NCI-H774 (cell line): ENCODE data around the gene PRSS33.

Source experiments
- DNase-seq: peaks from one replicate; lab custom pipeline; 2025; lab: John Stamatoyannopoulos, UW

PRSS33 gene

DNA sequence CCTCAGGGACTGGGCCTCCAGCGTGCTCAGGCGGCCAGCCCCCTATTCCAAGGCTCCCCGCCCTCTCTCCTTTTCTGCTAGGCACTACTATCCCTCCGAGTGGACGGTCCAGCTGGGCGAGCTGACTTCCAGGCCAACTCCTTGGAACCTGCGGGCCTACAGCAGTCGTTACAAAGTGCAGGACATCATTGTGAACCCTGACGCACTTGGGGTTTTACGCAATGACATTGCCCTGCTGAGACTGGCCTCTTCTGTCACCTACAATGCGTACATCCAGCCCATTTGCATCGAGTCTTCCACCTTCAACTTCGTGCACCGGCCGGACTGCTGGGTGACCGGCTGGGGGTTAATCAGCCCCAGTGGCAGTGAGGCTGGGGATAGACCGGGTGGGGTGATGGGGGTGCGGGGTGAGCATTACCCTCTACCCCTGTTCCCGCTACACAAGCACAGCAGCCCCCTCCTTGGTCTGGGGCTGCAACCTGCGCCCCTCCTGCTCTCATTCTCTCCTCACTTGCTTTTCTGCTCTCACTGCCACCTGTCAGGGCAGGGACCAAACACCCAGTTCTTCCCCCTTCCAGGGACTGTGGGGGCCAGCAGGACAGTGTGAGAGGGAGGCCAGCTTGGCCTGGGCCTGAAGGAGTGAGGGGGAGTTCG lies 12.0 kb upstream of the PRSS33 start:
- DNase-seq = no peak

DNA sequence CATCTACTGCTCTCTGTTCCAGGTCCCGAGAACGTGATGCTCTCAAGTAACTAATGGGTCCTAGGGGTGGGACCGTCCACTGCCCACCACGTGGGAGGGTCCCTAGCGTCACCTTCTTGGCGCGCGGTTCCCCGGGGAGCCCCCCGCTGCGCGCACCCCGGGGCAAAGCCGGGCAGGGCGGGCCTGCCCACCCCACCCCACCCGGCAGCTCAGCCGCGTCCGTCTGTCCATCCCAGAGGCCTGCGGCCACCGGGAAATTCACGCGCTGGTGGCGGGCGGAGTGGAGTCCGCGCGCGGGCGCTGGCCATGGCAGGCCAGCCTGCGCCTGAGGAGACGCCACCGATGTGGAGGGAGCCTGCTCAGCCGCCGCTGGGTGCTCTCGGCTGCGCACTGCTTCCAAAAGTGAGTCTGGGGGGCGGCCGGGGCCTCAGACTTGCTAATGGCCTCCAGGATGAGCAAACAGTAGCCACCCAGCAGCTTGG lies 11.4 kb upstream of the PRSS33 start:
- no peak for DNase-seq

DNA sequence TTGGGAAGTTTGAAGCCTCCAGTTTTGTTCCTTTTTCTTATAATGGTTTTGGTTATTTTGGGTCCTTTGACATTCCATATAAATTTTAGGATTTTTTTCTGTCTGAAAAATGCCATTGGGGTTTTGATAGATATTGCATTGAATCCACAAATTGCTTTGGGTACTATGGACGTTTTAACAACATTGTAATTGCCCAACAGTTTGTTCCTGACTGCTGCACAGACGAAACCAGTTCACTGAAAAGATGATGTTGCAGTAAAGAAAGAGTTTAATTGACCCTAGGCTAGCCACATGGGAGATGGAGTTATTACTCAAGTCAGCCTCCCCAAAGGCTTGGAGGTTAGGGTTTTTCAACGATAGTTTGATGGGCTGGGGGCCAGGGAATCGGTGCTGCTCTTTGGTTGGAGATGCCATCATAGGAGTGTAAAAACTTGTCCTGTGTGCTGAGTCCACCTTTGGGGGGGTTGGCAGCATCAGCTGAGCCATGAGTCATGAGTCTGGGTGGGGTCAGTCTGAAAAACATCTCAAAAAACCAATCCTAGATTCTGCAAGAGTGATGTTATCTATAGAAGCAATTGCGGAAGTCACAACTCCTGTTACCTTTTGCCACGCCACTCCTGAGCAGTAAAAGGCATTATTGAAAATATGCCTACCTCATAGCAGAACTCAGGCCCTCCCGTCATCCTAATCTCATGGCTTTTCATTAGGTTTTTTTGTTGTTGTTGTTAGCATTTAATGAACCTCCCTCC lies 8.2 kb upstream of the PRSS33 start:
- no peak for DNase-seq

- no peak for DNase-seq
Observed at GRCh38 chr16:2792940-2793339, 5.6 kb upstream of the PRSS33 start.

DNA sequence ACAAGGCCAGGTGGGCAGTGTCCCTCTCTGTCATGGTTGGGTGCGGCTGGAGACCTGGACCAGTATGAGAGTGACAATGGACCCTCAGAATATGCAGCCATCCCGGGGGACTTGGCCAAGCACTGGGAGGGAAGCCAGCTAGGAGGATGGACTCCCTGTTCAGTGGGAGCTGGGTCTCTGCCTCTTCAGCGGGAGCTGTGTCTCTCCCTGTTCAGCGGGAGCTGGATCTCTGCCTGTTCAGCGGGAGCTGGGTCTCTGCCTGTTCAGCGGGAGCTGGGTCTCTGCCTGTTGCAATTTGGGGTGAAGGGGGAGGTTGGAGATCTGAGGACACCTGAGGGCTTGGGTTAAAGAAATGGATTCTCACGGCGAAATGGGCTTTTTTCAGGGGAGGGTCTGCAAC lies 3.8 kb upstream of the PRSS33 start:
- DNase-seq = no peak

DNA sequence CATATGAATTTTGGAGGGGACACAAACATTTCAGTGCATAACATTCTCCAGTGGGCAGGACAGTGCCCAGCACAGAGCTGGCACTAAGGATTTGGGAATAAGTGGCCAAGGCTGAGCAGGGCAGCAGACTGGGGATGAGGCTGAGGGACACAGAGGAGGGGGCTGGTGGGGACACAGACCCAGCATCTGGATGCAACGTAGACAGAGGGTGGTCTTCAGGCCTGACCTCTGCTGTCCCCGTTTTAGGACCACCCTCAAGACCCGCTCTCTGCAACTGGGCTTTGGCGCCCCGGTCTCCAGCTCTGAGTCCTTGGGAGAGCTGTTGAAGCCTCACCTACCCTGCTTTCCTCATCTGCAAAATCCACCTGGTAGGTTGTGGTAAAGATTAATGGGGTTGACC lies 3.3 kb upstream of the PRSS33 start:
- DNase-seq = no peak

- DNase-seq = no peak
Observed at GRCh38 chr16:2787961-2788360, 601 bp upstream of the PRSS33 start.

- DNase-seq = no peak
Observed at GRCh38 chr16:2786826-2787151, 571 bp downstream of the PRSS33 start.

GRCh38 chr16:2786061-2786825 lies 1.1 kb downstream of the PRSS33 start:
- DNase-seq = no peak

DNA sequence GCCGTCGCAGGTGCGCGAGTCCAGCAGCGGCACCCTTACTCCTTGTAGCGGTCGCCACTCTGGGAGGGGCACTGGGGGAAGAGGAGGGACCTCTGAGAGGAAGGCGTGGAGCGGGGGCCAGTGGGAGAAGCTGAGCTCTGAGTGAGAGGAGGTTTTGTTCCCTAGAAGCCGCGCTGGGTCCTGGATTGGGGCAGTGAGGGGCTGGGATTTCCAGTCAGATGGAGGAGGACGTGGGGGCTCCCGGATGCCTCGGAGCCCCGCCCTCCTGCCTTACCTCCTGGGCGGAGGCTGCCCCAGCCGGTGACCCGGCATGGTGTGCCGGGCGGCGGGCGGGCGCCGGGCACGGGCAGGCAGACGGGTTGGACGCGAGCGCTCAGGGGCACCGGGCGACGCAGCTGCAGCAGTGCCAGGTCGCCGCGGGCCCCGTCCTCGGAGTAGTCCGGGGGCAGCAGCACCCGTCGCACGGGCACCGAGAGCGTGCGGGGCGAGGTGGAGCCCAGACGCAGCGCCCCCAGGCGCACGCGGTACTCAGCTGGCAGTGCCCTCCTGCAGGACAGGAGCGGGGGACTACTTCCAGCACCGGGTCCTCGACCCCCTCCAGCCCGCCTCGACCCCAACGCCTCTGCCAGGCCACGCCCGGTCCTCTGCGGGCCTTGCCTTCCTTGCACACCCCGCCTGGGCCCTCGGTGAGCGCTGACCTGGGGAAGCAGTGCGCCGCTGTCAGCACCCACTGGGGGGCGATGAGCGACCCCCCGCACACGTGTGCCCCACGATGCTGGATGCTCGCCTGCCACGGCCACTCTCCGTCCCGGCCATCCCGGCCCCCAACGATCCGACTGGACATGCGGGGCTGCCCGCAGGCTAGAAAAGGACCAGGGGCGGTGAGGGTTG lies 2.0 kb downstream of the PRSS33 start:
- no peak for DNase-seq

DNA sequence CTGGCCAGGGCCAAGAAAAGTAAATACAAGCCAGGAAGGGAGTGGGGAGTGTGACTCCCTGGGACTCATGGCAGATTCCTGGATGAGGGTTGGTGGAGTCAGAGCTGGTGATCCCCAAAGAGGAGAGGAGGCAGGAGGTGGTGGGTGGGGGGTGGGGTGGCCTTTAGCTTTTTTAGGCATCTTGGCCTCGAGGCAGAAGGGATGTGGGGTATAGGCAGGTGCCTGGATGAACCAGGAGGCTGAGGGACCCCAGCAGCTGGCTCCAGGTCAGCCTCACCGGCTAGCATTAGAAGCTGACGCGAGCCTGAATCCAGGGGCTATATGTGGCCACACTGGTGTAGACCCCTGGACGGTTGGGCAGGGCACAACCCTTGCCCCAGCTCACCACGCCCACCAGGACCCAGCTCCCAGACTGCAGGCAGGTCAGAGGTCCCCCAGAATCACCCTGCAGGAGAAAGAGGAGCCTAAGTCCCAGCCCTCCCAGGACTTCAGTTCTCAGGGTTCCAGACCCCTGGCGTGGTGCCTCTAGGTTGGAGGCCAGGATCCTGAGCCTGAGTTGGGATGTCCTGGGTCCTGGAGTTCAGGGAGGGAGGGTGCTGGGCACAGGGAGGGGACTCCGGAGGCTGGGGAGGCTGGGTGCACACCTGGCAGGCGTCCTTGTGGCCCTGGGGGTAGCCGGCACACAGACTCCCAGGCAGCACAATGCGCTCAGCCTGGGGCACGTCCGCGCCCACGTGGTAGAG lies 2.8 kb downstream of the PRSS33 start:
- no peak for DNase-seq

- DNase-seq = no peak
Observed at GRCh38 chr16:2783581-2784357, 3.6 kb downstream of the PRSS33 start.

- no peak for DNase-seq
Observed at GRCh38 chr16:2782583-2783351, 4.6 kb downstream of the PRSS33 start.

DNA sequence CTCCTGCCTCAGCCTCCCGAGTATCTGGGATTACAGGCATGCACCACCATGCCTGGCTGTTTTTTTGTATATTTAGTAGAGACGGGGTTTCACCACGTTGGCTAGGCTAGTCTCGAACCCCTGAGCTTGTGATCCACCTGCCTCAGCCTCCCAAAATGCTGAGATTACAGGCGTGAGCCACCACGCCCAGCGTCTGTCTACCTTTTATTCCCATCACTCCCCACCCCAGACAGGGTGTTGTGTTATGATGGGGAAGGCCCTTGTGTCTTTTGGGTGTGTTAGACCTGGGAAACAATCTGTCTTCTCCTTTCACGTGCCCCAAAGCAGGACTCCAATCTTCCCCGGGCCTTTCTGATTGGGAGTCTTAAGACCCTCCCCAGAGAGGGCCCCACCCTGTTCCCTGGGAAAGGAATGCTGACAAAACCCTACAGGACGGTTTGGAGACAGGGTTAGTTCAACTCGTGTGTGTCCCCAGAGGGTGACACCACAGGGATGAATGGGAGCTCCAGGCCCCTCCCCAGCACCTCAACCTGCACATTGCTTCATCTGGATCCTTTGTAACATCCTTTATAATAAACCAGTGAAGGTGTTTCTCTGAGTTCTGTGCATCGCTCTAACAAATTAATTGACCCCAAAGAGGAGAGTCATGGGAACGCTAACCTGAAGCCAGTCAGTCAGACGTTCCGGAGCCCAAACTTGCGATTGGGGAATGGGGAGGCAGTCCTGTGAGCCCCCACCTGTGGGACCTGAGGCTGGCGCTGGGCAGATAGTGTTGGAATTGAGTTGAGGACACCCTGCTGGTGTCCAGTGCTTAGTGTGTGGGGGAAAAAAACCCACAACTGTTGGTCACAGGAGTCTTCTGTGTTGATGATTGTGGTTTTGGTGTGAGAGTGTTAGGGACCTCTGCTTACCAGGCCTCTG lies 7.1 kb downstream of the PRSS33 start:
- no peak for DNase-seq

GRCh38 chr16:2779151-2779920 lies 8.0 kb downstream of the PRSS33 start:
- no peak for DNase-seq

- no peak for DNase-seq
Observed at GRCh38 chr16:2778630-2778958, 8.8 kb downstream of the PRSS33 start.

GRCh38 chr16:2777903-2778629 lies 9.3 kb downstream of the PRSS33 start:
- DNase-seq = no peak
